GM18499 (cell line): Measurements from ENCODE around the gene ITM2B.
"Not testable (repeated sequence)": the region's sequence is repeated elsewhere in the genome, so short reads cannot be mapped to it uniquely, and the experiment has no call there.

Experiments used
- ATAC-seq: cut with Tn5 transposase; IDR thresholded peaks from one replicate; pipeline ENCODE4 v1.9.1; 2021; ENCODE audit warnings: moderate number of reproducible peaks; ENCODE audit not compliant: insufficient read depth, unreplicated experiment

ITM2B gene

DNA sequence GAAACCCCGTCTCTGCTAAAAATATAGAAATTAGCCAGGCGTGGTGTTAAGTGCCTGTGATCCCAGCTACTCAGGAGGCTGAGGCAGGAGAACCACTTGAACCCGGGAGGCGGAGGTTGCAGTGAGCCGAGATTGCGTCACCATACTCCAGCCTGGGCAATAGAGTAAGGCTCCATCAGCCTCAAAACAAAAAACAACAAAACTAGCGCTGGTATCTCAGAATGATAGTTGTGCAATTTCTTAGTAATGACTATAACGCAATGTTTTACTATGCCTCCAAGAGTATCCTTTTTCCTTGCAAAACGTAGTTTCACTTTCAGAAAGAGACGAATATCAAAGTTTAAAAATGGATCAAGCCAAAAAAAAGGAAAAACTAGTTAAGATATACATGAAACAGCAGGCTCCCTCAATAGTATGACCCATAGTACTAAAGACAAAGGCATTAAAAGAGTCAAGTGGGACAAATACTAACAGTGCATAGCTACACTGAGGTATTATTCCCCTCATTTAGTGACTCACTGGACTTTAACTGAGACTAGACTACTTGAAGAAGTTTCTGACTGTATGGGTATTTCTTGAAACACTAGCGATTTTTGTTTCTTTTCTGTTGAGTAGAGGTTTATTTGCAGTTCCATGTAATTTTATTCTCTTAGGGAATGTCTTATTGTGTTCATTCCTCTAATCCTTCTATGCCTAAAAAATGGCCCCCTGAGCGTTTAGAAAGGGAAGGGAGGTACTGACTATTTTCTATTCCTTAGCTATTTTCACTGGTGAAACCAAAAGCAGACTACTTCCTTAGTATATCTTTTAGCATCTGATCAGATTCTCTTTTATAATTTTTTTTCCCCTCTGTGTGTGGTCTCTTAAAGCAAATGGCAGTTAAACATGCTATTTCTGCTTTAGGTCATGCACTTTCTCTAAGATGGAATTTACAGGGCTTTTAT, 10.4 kb upstream of the ITM2B start:
- ATAC-seq: no peak

DNA sequence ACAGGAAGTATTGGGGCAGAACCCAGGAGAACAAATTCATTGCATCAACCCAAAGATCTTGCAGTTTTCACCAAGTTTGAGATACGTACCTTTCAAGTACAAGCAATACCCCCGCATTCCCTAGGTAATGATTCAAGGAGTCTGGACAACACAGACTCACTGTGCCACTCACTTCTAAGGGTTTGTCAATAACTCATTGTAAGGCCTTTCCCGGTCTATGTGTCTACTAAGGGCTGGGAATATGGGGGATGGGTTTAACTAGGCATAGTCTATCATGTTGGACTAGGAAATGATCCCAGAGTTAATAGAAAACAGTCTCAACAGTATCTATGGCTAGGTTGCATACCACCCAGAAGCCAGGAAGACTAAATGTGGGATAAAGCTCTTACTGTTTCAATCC, 8.3 kb upstream of the ITM2B start:
- ATAC-seq: no peak

DNA sequence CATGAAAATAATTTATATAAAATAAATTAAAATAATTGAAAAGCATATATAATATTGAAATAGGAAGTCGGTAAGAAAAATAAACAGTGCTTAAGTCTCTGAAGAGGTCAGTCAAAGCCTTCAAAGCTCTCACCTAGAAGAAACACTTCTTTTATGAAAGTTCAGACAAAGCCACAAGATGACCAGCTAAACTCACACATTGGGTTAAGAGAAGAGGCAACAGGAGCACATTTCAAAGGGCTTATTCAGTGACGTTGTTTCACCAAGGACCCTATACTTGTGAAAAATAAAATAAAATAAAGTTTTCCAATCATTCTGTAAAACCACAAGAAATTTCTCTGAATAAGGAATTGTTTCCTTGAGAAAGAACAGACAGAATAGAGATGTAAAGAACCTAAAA, 2.5 kb upstream of the ITM2B start:
- no peak for ATAC-seq

DNA sequence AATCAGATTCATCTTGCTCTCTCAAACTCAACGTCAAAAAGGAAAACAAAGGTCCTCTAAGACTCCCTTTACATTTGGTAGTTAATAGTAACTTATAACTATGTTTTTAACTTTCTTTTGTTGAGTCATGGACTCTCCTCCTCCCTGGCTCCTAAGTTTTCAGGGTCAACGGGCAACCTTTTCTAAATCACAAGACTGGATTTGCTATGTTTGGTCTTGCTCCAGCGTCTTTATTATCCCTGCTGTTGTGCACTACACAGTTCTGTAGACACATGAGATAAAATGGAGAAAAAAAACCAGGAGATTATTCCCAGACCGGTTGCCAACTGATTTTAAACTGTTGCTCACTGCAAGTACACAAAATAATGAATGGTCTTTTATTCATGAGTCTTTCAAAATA, 1.9 kb upstream of the ITM2B start:
- no peak for ATAC-seq

DNA sequence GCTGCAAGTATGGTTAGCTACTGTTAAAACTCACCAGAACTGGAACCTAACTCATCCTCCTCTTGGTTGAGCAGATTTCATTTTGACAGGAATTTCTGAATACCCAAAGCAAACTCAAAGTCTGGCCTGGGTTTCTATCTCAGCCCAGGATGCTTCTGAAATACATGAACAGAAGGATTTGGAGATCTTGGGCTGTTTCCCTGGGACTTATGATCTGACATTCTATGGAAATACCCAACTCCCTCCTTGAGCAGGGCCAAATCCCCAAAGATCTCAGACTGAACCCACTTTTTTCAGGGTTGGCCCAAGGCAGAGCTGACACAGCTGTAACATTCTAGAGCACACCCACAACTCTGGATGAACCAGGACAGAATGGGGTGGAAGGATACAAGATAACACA, 1.1 kb upstream of the ITM2B start:
- ATAC-seq: no peak

GRCh38 chr13:48232420-48233045, 473 bp upstream of the ITM2B start:
- no peak for ATAC-seq

- ATAC-seq: no peak
Observed at GRCh38 chr13:48233889-48234488, 983 bp downstream of the ITM2B start.

DNA sequence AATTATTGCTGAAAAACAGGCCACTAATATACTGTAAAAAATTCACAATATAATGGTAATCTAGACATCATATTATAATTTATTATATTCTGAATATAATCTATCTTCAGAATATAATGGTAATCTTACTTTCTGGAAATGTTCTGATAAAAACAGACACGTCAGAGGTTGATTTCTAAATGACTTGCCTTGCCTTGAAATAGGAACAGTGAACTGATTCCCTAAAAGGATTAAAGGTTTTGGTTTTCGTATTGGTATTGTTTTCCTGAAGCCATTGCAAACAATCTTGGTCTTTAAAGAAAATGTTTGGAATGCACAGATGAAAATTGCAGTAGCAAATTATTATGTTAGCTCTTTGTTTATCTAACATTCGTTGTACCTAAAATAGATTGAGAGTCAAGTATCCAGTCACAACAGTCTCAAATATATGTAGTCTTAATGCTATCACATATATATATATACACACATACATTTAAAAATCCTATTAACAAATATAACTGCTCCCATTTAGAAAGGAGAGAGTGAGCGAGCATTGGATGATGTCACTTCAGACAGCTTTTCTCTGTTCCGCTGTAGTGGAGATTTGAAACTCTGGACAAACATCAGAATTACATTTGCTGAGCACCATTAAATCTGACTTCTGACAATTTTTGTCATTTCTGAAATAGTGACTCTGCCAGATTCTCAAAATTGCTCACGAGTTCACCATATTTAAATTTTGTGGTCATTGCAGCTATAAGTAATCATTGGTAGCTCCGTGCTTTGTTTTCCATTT, 1.7 kb downstream of the ITM2B start:
- peak; percentile 72 for ATAC-seq

DNA sequence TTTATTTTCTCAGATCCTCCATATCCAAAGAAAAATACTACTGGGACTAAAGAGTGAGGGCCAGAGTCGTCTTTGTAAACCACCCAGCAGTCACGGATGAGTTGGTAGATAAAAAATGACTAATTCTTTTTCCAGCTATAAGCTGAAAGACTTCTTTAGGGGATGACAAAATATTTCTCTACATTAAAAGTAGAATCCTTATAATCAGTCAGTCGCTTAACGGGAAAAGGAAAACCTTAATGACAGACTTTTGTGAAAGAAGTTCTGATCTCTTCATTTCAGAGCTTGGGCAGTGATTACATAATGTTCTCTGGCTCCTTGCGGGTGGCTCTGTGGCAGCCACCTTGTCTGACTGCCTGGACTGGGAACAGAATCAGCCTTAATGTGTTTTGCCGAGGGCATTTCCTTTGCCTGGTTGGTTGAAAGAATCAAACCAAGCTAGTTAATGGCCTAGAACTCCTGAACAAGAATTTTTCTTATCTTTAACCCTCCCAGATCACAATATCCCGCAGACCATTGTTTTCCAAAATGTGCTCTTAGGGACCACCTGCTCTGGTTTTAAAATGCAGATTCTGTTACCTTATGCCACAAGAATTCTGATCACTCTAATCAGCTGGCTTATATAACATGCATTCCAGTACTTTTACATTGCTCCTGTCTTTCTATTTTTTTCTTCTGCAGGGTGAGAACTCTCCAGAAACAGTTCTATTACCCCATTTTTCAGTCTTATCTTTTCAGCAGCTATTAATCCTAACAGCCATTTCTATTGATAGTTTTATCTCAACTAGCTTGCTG, 2.5 kb downstream of the ITM2B start:
- no peak for ATAC-seq

GRCh38 chr13:48236528-48237353, 3.7 kb downstream of the ITM2B start:
- ATAC-seq: no peak

DNA sequence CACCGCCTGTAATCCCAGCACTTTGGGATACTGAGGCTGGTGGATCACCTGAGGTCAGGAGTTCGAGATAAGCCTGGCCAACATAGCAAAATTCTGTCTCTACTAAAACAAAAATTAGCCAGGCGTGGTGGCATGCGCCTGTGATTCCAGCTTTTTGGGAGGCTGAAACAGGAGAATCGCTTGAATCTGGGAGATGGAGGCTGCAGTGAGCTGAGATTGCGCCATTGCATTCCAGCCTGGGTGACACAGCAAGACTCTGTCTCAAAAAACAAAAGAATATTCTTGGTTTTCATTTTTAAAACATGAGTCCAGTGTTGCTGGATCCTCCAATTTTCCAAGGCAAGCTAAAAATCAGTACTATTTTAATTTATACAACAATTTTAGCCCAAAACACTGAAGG, 6.4 kb downstream of the ITM2B start:
- not testable (repeated sequence) for ATAC-seq

DNA sequence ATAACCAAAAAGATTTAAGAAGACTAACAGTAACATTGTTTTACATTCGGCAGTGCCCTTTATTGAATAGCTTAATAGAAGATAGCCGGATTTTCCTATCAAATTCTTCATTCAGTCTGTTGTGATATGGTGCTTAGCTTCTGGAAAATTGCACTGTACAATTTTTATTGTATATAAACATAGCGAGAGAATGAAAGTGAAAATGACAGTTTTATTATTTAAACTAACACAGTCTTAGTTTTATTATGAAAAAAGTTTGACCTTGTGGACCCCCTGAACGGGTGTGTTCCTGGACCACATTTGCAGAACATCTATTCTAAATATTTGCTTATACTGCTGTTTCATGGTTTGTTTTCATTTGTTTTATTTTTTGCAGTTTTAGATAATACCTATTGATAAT, 8.6 kb downstream of the ITM2B start:
- ATAC-seq: no peak

DNA sequence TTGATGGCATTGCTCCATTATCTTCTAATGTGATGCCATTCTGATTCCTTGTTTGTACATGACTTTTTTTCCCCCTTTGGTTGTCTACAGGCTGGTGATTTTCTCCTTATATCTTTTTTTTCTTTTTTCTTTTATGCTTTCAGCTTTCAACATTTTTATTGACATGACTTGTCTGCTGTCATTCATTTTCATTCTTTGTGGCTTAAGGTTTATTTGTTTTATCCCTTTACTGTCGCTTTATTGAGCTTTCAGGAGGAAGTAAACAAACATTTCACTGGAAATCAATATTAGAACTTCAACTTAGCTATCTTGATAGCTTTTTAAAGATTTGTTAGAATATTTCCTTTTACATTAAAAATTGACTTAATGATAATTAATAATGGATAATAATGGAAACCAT, 9.7 kb downstream of the ITM2B start:
- ATAC-seq: no peak

DNA sequence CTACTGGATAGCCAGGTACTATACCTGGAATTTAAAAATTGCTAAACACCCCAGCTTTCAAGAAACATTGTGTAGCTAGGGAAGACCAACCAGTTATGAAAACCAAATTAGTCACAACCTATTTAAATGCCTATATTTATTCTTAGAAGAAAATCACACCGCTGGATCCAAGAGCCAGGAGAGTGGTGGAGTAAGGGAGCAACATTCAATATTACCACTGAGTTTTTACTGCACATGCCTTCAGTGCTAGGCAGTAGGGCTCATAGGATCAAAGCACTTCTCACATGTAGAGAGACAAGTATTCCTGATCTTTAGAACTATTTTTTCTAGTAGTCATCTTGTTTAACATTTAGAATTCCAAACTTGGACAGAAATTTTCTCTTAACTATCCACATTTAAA, 11.2 kb downstream of the ITM2B start:
- no peak for ATAC-seq

DNA sequence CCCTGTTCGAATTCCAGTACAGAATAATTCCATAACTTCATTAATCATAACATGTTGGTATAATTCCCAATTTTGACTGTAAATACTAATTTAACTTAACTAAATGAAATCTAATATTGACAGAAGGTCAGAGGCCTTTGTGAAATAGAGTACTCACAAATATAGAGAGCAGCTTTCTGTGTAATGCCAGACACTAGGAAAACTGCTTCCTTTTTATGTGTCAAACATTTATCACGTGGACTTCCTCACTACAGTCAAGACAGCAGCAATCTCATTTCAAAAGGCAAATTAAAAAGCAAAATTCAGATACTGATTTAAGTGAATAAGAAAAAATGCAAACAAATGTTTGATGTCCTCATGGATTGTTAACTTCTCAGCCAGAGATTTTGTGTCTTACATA, 13.1 kb downstream of the ITM2B start:
- no peak for ATAC-seq

GRCh38 chr13:48249018-48249417, 16.0 kb downstream of the ITM2B start:
- ATAC-seq: no peak

GRCh38 chr13:48251611-48252081, 18.6 kb downstream of the ITM2B start:
- no peak for ATAC-seq

DNA sequence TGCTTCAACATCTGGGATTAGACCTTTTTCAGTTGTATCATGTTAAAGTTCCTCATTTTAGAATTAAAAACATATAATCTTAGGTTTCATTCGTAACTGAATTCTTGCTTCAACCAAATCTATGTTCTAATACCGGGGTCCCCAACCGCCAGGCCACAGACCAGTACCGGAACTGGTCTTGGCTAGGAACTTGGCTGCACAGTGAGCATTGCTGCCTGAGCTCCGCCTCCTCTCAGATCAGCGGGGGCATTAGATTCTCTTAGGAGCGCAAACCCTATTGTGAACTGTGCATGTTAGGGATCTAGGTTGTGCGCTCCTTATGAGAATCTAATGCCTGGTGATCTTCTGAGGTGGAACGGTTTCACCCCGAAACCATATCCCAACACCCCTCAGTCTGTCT, 19.2 kb downstream of the ITM2B start:
- ATAC-seq: no peak

DNA sequence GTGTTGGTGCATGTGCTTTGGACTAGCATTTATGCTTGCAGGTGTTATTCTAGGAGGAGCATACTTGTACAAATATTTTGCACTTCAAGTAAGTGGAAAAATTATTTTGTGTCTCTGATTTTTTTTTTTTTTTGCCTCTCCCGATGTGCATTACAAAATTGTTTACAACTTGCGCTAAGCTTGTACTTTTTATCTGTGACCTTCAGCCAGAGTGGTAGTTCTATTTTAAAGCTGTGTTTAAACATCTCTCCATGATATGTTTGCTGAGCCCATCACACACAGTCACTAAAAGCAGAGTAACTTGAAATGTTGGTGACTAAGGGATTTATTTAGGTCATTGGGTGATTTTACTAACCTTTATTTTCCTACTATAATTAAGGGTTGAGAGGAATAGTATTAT, 20.8 kb downstream of the ITM2B start:
- no peak for ATAC-seq
